HG03060 (cell line): ENCODE measurements around the gene ZMYND10.
A peak's percentile ranks its signal among the peaks of the same experiment; 100 is the strongest.

Experiments
- ATAC-seq: cut with Tn5 transposase; IDR thresholded peaks from one replicate; pipeline ENCODE4 v1.9.1; 2021; ENCODE audit warnings: low read depth, moderate number of reproducible peaks; ENCODE audit not compliant: unreplicated experiment

Gene ZMYND10

DNA sequence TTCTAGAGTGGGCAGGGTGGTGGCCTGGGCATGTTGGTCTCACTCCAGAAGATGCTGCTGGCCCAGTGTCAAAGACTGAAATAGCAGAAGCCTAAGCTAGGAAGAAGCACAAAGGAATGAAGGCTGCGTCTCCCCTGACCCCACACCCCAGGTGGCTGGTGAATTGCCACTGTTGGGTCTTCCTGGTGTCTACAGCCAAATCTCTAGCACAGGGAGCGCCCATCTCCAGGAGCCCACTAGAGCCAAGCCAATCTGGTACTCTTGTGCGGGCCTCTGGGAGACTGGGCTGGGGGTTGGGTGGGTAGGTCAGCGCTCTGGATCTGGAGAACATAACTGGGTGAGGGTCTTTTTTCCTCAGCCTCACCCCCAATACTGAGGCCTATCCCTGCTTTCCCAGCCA lies 18.4 kb downstream of the ZMYND10 start:
- ATAC-seq, result no peak

DNA sequence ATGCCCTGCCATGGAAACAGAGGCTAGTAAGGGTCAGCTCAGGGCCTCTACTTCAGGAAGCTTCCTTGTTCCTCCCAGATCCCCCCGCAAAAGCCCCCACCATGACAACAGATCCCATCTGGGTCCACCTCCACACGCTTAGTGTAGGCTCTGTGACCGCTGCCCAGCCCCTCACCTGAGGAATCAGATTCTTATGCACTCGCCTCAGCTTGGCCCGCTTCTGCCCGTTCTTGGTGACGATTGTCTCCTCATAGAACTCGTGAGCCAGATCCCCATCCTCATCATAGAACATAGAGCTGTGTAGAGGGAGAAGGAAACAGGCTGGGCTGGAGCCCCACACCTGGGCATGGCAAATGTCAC lies 19.4 kb downstream of the ZMYND10 start:
- ATAC-seq, result no peak

DNA sequence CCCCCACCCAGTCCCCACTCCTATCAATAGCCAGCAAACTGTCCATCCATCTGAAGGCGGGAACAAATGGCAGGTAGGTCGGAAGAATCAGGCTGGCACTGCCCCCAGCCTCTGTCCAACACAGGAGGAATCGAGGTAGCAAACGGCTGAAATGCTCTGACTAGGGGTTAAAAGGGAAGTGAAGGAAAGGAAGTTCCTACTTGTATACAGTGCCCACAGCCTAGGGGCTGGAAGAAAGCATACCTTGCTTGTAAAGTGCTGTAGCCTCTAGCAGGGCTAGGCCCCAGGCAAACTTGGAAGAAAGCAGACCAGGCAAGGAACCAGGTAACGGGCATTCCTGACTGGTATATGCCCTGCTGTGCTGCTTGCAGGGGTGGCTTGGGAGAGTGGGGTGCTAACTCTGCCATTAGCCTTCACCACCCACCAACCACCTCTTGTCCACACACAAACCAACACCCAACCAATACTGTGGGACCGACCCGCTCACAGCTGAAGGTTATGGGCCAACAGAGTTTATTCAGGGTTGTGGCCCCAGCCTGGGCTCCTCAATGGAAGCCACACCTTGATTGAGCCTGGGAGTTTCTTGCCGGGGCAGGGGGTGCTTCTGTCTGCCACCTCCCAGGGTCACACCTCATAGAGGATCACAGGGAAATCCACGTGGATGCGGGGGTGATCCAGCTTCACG lies 19.9 kb downstream of the ZMYND10 start:
- ATAC-seq, result no peak

DNA sequence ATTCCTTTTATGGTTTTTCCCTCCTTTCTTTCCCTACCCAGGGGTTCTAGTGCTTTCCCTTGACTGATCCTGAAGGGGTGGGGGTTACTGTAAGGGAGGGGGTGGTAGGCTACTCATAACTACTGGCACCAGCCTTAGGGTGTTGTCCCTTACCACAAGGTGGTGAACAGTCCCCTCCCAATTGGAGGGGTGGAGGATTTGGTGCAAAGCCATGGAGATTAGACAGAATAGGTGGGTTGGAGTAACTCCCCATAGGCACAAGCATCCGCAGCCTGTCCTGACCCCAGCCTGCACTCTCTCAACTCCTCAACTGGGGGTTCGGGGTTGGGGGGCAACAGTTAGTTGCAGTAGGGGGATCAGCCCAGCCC lies 20.4 kb downstream of the ZMYND10 start:
- ATAC-seq, result no peak

DNA sequence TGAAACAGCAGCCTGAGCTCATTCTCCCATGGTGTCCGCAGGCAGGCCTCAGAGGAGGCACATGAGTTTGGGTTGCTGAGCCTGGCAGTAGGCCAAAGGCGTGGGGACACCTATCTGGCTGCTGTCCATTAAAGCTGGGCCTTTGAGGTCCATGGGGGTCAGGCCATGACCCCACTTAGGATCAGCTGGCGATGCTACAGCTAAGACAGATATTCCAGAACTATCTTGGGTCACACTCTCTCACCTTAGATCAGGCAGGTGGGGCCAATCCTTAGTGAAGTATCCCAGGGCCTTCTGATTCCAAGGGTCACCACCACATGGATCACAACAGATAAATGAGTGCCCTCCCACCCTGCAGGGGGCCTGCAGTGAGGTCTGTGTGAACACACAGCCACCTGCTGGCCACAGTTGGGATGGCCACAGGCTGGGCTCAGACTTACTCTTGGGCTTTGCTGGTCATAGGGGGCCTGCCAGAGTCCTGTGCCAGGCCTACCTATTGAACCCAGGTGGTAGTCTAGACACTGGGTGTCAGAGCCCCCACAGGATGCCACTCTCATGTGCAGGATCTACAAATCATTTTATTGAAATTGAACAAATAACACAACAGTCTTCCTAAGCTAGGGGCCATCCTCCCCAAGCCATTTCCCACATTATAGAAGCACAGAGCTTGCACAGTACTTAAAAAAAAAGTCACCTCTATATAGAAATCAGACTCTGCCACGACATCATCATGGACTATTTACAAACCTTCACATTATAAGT lies 21.0 kb downstream of the ZMYND10 start:
- ATAC-seq, result no peak

DNA sequence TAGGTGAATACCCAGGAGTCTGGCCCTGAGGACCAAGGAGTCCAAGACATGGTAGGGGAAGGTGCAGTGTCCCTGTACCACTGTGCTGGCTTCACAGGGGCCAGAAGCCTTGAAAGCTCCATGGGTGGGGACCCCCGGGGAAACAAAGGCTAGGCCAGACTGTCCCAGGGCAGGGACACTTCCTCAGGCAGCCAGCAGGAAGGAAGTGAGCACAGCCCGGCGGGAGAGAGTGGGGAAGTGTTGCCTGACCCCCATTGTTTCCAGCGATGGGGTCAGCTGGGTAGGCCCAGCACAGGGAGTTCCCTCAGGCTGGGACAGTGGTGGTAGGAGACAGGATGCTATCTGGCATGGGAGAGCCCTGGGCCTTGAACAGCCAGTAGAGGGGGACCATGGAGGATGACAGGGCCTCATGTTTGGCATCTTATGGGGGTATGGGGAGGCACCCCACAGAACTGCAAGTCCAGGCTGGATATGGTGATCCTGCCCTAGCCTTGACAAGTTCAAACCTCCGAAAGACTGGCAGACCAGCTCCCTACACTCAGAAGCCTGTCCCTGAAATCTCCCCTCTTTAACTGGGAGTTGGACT lies 21.8 kb downstream of the ZMYND10 start:
- no peak for ATAC-seq

DNA sequence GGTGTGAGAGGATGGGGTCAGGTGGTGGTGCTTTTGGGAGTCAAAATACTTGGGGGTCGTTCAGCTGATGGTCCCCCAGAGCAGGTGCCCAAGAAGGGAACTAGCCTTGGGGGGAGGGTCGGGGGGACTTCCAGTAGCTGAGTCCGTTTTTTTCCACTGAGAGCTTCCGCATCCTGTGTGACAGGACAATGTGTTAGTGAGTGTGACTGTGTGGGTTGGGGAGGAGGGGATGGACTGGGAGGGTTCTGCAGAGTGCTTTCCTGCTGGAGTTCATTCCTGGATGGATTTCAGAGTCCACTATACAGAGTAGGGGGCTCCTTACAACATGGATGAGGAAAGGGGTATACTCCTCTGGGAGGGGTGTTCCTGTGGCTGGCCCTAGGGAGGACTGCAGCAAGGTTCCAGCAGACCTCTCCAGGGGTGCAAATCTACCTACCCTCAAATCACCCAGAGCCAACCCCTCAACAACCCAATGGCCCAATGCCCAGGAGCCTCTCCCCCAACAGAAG lies 22.4 kb downstream of the ZMYND10 start:
- ATAC-seq, result no peak

DNA sequence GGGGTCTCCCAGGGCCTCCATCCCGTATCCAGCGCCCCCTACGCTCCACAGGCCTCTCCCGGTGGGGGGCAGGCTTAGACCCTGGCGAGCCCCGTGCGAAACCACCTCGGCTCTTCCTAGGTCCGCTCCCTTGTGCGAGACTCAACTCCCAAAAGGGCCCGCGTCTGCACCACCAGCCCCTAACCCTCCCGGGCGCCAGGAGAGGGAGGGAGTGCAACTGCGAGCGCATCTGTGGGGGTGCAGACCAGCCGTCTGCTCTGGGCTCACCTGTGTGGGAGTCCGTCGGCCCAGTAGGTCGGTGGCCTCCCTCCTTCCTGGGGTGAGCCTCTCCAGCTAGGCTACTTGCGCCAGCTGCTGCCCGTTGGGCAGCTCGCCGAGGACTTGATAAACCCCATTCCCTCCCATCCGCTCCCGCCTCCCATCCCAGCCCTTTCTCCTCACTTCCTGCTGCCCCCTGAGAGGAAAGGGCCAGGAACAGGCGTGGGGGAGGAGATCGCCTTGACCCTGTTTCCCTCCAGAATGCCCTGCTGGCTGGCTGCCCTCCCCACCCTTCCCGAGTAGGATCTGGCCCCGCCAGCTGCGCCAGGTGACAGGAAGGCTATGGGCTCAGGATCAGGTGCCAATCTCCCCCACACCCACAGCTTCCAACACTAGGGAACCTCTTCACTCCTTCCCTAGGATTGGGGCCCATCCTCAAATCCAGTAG lies 23.0 kb downstream of the ZMYND10 start, which contains the start of gene HYAL2:
TSS of gene HYAL2 (minus strand) at position 360 of the 706 bp plus-strand sequence. CDS start 2,256 bp downstream, outside the sequence.
- ATAC-seq, result no peak

DNA sequence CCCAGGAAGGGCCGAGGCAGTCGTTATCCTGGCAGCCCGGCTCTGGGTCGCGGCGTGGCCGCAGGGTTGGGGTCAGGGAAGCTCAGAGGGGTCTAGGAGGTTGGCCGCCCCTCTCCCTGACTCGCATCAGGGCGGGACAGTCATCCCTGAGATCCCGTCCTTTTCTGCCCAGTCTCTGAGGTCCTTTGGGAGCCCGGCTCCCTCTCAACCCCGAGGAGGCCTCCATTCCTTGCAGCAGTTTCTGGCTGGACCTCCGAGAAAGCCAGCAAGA lies 23.5 kb downstream of the ZMYND10 start:
- no peak for ATAC-seq

DNA sequence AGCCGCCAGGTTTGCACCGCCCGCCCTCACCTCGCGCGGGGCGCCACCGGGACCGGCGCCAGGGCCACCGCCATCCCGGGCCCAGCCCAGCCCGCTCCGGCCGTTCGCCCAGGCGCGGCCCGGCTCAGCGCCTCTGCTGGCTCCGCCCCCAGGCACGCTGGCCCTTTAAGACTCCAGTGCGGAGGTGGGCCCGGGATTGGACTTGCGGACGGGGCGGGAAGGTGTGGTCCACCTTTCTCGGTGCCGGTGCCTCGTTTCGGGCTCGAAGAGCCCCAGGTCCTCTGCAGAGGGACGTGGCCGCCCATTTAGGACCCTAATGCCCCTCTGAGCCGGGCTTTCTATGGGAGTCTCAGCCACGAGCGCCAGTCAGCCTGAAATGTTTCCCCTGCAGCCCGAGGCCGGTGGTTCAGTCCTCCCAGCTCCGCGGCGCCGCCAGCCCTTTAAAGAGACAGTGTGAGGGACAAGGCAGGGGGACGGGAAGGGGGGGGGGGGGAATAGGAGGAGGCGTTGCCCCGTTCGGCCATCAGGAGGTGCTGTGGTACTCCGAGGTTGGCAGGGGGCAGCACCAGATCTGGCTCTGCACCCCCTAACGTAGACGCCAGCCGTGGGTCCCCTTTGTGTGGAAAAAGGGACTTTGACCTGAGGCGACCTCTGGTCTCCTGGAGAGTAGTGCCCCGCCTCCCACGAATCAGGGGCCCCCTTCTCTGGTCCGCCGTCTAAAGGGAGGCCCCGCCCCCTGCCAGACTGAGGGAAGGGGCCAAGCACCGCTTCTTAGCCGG lies 24.0 kb downstream of the ZMYND10 start:
- peak; percentile 59 for ATAC-seq

DNA sequence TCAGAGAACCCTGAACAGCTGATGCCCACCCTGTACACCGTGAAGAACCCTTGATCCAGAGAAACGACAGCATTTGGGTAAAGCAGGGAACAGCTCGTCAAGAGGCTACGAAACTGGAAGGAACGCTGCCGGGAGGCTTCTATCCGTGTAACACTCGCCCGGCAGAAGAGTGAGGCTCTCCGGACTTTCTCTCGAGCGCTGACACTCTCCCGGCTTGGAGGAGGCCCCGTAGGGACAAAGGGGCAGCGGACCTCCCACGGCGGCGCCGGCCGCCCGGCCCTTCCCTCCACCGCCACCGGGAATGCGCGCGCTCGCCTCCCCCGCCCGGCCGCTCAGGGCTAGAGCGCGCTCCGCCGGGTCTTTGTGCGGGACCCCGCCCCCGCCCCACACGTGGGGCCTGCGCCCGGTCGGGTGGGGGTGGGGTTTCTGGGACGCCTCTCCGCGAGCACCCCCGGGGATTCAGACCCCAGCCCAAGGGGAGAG lies 24.6 kb downstream of the ZMYND10 start:
- ATAC-seq, result peak; percentile 19

DNA sequence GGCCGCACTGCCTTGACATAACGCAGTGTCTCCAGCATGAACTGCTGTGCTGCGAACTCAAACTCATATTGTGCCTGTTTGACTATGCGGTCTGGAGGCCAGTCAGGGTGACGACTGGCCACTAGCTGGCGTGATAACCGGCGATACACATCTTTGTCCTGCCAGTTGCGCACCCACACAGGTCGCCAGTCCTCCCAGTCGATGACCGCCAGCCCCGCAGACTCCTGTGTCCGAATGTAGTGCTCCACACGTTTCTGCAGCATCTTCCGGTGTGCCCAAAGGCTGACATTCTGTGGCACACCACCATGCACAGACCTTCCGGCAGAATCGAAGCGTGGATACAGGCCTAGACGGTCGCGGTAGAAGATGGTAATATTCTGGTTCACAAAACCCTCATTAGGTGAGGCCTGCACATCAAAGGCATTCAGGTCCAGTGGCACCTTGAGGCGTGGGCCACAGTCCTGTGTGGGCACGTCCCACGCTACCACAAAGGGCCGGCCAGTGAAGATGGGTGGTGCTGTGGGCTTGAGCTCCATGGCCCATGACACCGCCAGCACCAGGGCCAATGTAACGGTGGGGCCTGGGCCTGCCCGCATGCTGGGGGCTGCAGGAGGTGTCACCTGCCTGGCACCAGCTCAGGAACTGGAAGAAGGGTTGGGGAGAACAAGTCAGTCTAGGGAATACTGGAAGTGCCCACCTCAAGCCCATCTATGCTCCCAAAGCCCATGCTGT lies 25.5 kb downstream of the ZMYND10 start:
- ATAC-seq, result no peak

DNA sequence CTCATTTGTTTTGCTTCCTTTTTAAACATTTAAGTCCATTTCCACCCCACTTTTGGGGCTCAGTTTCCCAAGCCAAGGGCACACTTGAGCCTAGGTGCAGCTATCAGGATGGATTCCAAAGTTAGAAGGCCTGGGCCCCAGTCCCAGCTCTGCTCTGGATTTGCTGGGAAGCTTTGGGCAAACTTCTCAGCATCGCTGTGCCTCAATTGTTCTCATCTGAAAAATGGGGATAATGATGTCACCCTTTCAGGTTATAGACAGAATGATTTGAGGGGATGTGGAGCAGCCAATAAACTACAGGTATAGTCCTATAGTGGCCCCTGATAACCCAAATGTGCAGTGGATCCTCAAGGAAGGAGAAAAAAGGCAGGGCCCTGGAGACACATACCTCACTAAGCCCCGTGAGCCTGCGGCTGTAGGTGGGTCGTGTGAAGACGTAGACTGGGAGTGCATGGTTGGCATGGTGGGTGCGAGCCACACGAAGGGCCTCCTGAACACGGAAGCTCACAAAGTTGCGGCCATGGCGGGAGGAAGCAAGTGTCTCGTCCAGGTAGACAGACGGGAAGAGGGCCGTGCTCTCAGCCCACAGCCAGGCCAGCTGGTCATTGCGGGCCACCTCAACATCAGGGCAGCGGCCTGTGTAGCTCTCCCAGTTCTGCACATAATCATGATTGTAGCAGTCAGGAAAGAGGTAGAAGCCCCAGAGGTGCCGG lies 26.2 kb downstream of the ZMYND10 start:
- no peak for ATAC-seq

DNA sequence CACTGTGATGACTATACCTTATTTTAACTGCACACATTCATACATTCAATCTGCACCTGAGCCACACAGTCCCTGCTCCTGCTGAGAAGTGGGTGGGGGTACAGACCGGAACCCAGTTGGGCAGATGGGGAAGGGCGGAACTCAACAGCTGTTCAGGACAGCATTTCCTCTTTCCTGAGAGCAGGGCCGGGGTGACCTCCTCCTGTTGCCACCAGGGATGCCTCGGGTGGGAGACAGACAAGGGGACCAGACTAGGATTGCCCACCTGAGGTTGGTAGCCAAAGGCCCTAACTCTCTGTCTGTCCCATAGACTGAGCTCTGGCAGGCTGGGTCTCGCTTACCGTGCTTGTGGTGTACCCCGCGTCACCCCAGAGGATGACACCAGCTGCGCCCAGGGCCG lies 26.9 kb downstream of the ZMYND10 start:
- no peak for ATAC-seq

DNA sequence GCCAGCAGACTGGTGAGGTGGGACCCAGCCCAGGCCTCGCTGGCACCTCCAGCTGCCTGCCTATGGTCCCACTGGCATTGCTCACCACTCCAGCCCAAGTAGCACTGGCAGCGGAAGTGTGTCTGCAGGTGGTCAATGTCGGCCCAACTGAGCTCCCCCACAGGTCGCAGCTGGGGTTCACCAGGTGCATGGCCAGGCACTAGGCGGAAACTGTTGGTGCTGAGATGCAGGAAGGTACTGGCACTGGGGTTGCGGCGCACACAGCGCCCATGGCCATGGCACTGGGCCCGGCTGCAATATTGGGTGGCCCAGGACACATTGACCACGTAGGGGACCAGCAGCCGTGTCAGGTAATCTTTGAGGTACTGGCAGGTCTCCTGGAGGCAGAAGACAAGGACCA lies 27.4 kb downstream of the ZMYND10 start:
- ATAC-seq, result no peak

DNA sequence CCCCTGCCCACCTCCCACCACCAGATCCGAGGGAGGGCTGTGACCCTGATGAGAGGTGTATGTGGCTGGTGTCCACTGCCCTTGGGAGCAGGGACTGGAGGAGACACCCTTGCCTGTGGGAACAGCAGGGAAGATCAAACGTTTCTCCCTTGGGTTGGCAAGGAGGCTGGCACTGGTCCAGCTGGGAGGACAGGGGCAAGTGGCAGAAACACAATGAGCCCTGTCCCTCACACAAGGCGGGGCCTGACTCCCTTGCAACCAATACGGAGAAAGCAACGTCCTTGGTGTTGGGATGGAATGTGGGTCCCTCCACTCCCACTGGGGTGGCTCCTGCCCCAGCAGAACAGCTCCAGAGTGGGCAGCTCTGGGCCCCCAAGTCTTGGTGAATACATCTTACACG lies 28.2 kb downstream of the ZMYND10 start:
- no peak for ATAC-seq

DNA sequence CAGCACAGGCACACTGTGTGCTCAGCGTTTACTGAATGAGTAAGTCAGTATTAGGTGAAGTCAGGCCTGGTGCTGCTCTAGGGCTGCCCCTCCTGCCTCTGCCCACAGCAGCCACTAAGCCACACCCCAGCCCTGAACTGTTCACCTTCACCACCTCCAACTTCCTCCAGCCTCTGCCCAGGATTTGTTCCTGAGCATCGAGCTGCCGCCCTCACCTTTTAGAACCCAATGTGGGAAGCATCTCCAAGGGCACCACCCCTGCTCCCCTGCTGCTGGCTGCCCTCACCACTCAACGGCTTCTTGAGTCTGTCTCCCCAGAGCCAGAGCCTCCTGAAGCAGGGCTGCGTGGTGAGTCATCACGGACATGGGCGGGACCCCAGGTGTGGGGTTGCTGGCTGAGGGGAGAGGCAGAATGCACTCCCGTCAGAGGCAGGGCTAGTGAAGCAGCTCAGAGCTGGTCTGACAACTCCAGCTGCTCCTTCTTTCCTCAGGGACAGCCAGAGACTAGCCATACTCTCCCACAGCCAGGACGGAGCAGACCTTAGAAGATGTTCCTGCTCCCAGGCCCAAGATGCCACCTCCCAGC lies 28.8 kb downstream of the ZMYND10 start:
- ATAC-seq, result no peak

DNA sequence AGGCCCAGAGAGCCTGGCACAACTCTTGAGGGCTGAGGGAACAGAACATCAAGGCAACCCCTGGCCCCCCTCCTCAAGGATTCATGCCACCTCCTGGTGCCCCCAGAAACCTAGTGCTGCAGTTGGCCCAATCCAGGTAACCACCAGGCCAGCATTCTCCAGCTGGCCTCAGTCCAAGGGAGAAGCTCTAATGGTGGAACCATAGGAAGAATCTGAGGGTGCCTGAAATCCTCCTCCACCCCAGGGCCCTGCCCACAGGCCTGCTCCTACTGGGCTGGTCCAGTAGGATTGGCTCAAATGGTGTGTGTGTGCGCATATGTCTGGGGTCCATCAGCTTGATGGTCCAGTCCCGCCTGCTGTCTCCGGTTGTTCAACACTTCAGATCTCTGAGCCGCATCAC lies 30.7 kb downstream of the ZMYND10 start:
- ATAC-seq, result no peak

DNA sequence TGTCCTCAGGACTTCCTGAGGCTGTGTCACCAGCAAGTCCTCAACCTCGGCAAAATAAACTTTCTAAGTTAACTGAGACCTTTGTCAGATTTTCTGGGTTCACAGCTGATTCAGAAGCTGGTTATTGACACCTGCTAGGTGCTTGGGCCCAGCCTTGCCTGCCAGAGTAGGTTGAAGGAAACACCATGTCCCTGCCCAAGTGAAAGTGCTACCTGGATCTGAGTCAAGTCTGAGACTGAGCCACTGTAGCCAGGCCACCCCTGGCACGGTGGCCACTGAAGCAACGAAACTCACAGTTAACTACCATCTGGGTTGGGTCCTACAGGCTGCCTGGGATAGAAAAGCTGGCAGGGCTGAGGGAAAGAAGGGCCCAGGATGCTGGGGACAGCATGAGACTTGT lies 31.2 kb downstream of the ZMYND10 start:
- no peak for ATAC-seq
